ENCODE data around the gene DIPK1B.

DIPK1B gene

GRCh38 chr9:136722969-136723356 lies 10.6 kb downstream of the DIPK1B start:
- no peak overlapping the region for H3K27ac ChIP-seq (replicated peaks)
- peak in 1 of 2 experiments; percentile 61 for DNase-seq (ENCODE audit: low read depth in 1 of 2, low spot score in 1 of 2)

GRCh38 chr9:136723362-136723976 lies 11.1 kb downstream of the DIPK1B start:
- Histone ChIP-seq H3K27me3 (ENCODE audit: insufficient read depth, poor library complexity, severe bottlenecking) (no peaks in the 10 kb centered on the region), H3K27ac (replicated peaks) (no peak overlapping the region), H3K4me3 (replicated peaks; ENCODE audit: insufficient read depth, low read length) (no peak overlapping the region)
- DNase-seq (ENCODE audit: low read depth in 1 of 2, low spot score in 1 of 2), result peak in 1 of 2 experiments; percentile 58
- TF ChIP-seq CTCF (IDR thresholded peaks at IDR 0.05; ENCODE audit: insufficient read depth, low read length) (no peak), POLR2AphosphoS5 (IDR thresholded peaks at IDR 0.05; ENCODE audit: low read depth) (peak; percentile 73)

More at GRCh38 chr9:136722969-136723356, 10.6 kb downstream of the DIPK1B start:
- Histone ChIP-seq H3K27me3 (ENCODE audit: insufficient read depth, poor library complexity, severe bottlenecking) (no peaks in the 10 kb centered on the region), H3K4me3 (replicated peaks; ENCODE audit: insufficient read depth, low read length) (no peak overlapping the region)
- TF ChIP-seq POLR2AphosphoS5 (IDR thresholded peaks at IDR 0.05; ENCODE audit: low read depth), result peak; percentile 63; the same call in 1 of the 2 replicates
- no peak for TF ChIP-seq GABPA (IDR thresholded peaks at IDR 0.05; ENCODE audit: low read depth)

- peak in 1 of 2 experiments; percentile 32 for DNase-seq (ENCODE audit: low read depth in 1 of 2, low spot score in 1 of 2)
- H3K27ac ChIP-seq (replicated peaks), result no peak overlapping the region
- no peaks in the 10 kb centered on the region for H3K27me3 ChIP-seq (ENCODE audit: insufficient read depth, poor library complexity, severe bottlenecking)
- no peak overlapping the region for H3K4me3 ChIP-seq (replicated peaks; ENCODE audit: insufficient read depth, low read length)
- TF ChIP-seq REST (IDR thresholded peaks at IDR 0.05; ENCODE audit: insufficient replicate concordance, low read depth) (no peak), POLR2AphosphoS5 (IDR thresholded peaks at IDR 0.05; ENCODE audit: low read depth) (no peak; the same call in 1 of the 2 replicates), GABPA (IDR thresholded peaks at IDR 0.05; ENCODE audit: low read depth) (no peak), CTCF (IDR thresholded peaks at IDR 0.05; ENCODE audit: insufficient read depth, low read length) (no peak), SPI1 (IDR thresholded peaks at IDR 0.05; ENCODE audit: borderline replicate concordance, low read depth) (no peak)
Observed at GRCh38 chr9:136723989-136724388, 11.6 kb downstream of the DIPK1B start.

GRCh38 chr9:136724772-136725171 lies 12.4 kb downstream of the DIPK1B start:
- Histone ChIP-seq H3K4me3 (replicated peaks; ENCODE audit: insufficient read depth, low read length) (no peak overlapping the region), H3K27me3 (ENCODE audit: insufficient read depth, poor library complexity, severe bottlenecking) (no peaks in the 10 kb centered on the region), H3K27ac (replicated peaks) (no peak overlapping the region)
- DNase-seq (ENCODE audit: low read depth in 1 of 2, low spot score in 1 of 2), result no peak
- TF ChIP-seq CTCF (IDR thresholded peaks at IDR 0.05; ENCODE audit: insufficient read depth, low read length) (no peak), REST (IDR thresholded peaks at IDR 0.05; ENCODE audit: insufficient replicate concordance, low read depth) (no peak), GABPA (IDR thresholded peaks at IDR 0.05; ENCODE audit: low read depth) (no peak), POLR2AphosphoS5 (IDR thresholded peaks at IDR 0.05; ENCODE audit: low read depth) (no peak; the same call in 1 of the 2 replicates), SPI1 (IDR thresholded peaks at IDR 0.05; ENCODE audit: borderline replicate concordance, low read depth) (no peak)
